PFSK-1 (cell line): ENCODE measurements around the gene SPATA4.

ENCODE experiments used
- FOXP2 ChIP-seq: optimal IDR thresholded peaks from 2 replicates; pipeline ENCODE3; 2011; ENCODE audit warnings: borderline replicate concordance, control low read depth, inconsistent platforms; ENCODE audit not compliant: insufficient read depth; ENCODE audit errors: extremely low read length, extremely low read depth
- POLR2AphosphoS5 ChIP-seq: IDR thresholded peaks from 2 replicates; pipeline ENCODE4 v1.6.1; 2012; ENCODE audit warnings: low read depth, mild to moderate bottlenecking, control low read depth, low read length, moderate library complexity
- SIN3A ChIP-seq: IDR thresholded peaks from 2 replicates; pipeline ENCODE4 v1.6.1; 2012; ENCODE audit warnings: mild to moderate bottlenecking, low read length, moderate library complexity, borderline replicate concordance; ENCODE audit not compliant: insufficient read depth
- TAF1 ChIP-seq: IDR thresholded peaks from 2 replicates; pipeline ENCODE4 v1.6.1; 2012; ENCODE audit warnings: low read length, control low read depth, borderline replicate concordance; ENCODE audit not compliant: insufficient read depth
- TF ChIP-seq, protein P1 (sequence below), 2 experiments: IDR thresholded peaks; 2 replicates each; pipeline versions ENCODE4 v1.6.1 to v1.8.0; 2011 to 2012; ENCODE audit warnings: low read depth in 2 of 2, low read length in 2 of 2, control low read depth in 1 of 2, inconsistent platforms in 1 of 2, mild to moderate bottlenecking in 1 of 2, moderate library complexity in 1 of 2; ENCODE audit not compliant: insufficient read depth in 1 of 2

SPATA4 gene

DNA sequence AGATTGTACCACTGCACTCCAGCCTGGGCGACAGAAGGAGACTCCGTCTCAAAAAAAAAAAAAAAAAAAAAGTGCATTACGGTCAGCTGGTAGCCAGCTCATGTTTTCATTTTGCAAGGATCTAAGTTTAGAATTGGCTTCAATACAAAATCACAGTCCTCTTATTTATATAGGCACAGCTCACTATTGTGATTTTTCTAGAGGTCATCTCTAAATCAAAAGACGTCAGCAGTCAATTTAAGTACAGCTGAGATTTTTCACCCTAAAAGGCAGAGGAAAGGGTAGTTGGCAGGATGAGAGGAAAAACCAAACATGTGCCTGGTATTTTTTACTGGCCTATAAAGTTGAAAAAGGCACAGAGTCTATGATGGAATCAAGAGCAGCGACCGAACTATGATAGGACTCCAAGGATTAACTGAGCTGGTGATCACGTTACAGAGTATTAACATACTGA is 42.8 kb upstream of the SPATA4 start:
- TF ChIP-seq FOXP2 (no peak), TAF1 (no peak), POLR2AphosphoS5 (no peak), SIN3A (no peak)
- TF ChIP-seq, protein P1, sequence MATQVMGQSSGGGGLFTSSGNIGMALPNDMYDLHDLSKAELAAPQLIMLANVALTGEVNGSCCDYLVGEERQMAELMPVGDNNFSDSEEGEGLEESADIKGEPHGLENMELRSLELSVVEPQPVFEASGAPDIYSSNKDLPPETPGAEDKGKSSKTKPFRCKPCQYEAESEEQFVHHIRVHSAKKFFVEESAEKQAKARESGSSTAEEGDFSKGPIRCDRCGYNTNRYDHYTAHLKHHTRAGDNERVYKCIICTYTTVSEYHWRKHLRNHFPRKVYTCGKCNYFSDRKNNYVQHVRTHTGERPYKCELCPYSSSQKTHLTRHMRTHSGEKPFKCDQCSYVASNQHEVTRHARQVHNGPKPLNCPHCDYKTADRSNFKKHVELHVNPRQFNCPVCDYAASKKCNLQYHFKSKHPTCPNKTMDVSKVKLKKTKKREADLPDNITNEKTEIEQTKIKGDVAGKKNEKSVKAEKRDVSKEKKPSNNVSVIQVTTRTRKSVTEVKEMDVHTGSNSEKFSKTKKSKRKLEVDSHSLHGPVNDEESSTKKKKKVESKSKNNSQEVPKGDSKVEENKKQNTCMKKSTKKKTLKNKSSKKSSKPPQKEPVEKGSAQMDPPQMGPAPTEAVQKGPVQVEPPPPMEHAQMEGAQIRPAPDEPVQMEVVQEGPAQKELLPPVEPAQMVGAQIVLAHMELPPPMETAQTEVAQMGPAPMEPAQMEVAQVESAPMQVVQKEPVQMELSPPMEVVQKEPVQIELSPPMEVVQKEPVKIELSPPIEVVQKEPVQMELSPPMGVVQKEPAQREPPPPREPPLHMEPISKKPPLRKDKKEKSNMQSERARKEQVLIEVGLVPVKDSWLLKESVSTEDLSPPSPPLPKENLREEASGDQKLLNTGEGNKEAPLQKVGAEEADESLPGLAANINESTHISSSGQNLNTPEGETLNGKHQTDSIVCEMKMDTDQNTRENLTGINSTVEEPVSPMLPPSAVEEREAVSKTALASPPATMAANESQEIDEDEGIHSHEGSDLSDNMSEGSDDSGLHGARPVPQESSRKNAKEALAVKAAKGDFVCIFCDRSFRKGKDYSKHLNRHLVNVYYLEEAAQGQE (IDR thresholded peaks at IDR 0.05; ENCODE audit: insufficient read depth in 1 of 2, low read depth in 2 of 2, low read length in 2 of 2), result no peak

DNA sequence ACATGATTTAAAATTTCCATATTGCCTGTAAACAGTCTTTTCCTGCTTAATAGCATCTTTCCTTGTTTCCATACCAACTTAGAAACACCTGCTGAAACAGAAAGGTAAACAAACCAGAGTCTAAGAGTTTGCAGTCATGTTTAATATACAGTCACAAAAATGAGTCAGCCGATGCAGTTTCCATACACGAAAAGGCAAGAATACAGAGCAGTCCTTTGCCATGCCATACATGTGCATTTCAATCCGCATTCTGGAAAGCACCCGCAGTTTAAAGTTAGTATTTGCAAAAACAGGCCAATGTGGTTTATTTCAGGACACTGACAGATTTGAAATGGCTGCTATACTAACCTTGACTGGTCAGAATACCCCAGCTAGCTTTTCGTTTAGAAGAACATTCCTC is 41.6 kb upstream of the SPATA4 start:
- TF ChIP-seq SIN3A (no peak), POLR2AphosphoS5 (no peak), FOXP2 (no peak), TAF1 (no peak)
- TF ChIP-seq, protein P1 (IDR thresholded peaks at IDR 0.05; ENCODE audit: insufficient read depth in 1 of 2, low read depth in 2 of 2, low read length in 2 of 2), result no peak

DNA sequence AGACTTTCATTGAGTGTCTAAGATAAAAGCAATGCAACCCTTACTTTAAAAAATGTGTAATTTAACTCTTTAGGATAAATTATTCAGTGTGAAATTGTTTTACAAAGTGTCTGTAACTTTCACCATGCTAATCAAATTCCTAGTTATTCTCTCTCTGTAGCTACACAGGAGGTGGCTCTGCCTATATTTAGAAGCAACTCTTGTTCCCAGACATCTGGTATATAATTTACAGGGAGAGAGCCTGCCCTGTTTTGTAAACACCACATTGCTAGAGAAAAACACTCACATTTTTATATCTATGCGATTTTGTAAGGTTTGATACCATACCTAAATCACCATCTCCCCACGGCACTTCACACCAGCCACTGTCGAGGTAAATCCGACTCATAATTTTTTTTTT is 35.5 kb upstream of the SPATA4 start:
- TF ChIP-seq POLR2AphosphoS5, result no peak
- TF ChIP-seq, protein P1 (IDR thresholded peaks at IDR 0.05; ENCODE audit: insufficient read depth in 1 of 2, low read depth in 2 of 2, low read length in 2 of 2), result no peak
- TF ChIP-seq FOXP2, result no peak
- TF ChIP-seq SIN3A, result no peak
- no peak for TF ChIP-seq TAF1

DNA sequence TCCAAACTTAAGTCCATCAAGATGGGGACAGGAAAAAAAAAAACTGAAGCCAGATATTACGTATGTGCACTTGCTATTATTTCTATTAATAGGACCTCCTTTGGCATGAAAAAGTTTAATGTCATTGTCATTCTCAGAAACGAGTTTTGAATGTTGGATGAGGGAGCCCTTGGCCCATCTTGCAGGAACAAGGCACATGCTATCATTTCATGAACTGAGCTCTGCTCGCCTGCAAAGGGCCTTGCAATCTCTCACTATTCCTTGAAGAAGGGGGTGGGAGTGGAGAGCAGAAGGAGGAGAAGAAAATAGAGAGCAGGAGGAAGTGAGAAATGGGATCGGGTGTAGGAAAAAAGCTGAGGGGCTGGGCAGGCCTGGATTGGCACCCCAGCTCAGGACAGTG is 34.3 kb upstream of the SPATA4 start:
- no peak for TF ChIP-seq TAF1
- no peak for TF ChIP-seq SIN3A
- TF ChIP-seq FOXP2, result no peak
- no peak for TF ChIP-seq POLR2AphosphoS5
- TF ChIP-seq, protein P1 (IDR thresholded peaks at IDR 0.05; ENCODE audit: insufficient read depth in 1 of 2, low read depth in 2 of 2, low read length in 2 of 2), result no peak

DNA sequence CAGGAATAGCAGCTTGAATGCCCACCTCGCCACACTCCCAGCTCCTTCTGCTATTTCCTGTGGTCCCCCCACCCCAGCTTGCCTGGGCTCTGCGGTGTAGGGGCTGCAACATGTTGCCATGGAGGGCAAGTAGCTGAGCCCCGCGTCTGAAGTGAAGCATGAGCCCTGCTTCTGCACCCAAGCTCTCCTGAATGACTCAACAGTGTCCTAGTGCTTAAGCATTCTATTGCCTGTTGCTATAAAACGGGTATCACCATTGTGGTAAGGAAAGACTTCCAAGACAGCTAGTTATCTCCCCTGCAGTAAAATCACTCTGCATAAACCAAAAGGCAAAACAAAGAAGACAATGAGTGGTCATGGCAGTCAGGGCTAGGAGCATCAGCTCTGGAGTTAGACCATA is 31.4 kb upstream of the SPATA4 start:
- TF ChIP-seq TAF1 (no peak), SIN3A (no peak), FOXP2 (no peak), POLR2AphosphoS5 (no peak)
- TF ChIP-seq, protein P1 (IDR thresholded peaks at IDR 0.05; ENCODE audit: insufficient read depth in 1 of 2, low read depth in 2 of 2, low read length in 2 of 2), result no peak
